ENCODE results near the gene LRGUK. TPM values are rescaled to one million over a fixed set of nuclear protein-coding genes. Genes with fewer than 3 reads are reported as not detected.

Gene LRGUK
- total RNA-seq, 1 experiment from 2014 or later = 0.49 TPM

DNA sequence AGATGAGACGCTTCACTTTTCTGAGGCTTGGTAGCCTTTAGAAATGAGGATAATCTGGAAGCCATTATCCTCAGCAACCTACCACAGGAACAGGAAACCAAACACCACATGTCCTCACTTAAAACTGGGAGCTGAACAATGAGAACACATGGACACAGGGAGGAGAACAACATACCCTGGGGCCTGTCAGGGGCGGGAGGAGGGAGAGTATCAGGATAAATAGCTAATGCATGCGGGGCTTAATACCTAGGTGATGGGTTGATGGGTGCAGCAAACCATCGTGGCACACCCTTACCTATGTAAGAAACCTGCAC, 48.9 kb downstream of the LRGUK start:
- Histone ChIP-seq H4K20me1 (ENCODE audit: insufficient read depth) (no peaks in the 10 kb centered on the region), H3K79me2 (ENCODE audit: insufficient read depth, low read length) (no peaks in the 10 kb centered on the region), H3K9ac (ENCODE audit: low read length) (no peak overlapping the region), H3K9me3 (ENCODE audit: control insufficient read depth in 1 of 2, insufficient read depth in 1 of 2, low read depth in 1 of 2, low read length in 2 of 2) (no peaks in the 10 kb centered on the region), H3K4me1 (ENCODE audit: control insufficient read depth in 1 of 2, insufficient read depth in 2 of 2, low read length in 2 of 2) (peaks cover 10 to 16% of the 10 kb centered on the region in 2 experiments), H3K36me3 (ENCODE audit: control insufficient read depth in 1 of 2, insufficient read depth in 2 of 2, low read length in 2 of 2) (no peaks in the 10 kb centered on the region), H3K9me2 (ENCODE audit: insufficient read depth) (no peaks in the 10 kb centered on the region), H2AFZ (ENCODE audit: low read depth, low read length, poor library complexity, severe bottlenecking) (no peak overlapping the region), H3K4me3 (replicated peaks in 1 of 2; ENCODE audit: low read depth in 1 of 2, low read length in 2 of 2) (no peak overlapping the region), H3K4me2 (ENCODE audit: low read length) (no peak overlapping the region), H3K27me3 (ENCODE audit: insufficient read depth, low read length) (no peaks in the 10 kb centered on the region), H3K27ac (ENCODE audit: low read depth, low read length) (no peak overlapping the region)
- TF ChIP-seq, protein P1, sequence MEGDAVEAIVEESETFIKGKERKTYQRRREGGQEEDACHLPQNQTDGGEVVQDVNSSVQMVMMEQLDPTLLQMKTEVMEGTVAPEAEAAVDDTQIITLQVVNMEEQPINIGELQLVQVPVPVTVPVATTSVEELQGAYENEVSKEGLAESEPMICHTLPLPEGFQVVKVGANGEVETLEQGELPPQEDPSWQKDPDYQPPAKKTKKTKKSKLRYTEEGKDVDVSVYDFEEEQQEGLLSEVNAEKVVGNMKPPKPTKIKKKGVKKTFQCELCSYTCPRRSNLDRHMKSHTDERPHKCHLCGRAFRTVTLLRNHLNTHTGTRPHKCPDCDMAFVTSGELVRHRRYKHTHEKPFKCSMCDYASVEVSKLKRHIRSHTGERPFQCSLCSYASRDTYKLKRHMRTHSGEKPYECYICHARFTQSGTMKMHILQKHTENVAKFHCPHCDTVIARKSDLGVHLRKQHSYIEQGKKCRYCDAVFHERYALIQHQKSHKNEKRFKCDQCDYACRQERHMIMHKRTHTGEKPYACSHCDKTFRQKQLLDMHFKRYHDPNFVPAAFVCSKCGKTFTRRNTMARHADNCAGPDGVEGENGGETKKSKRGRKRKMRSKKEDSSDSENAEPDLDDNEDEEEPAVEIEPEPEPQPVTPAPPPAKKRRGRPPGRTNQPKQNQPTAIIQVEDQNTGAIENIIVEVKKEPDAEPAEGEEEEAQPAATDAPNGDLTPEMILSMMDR (IDR thresholded peaks at IDR 0.05 in 2 of 3, conservative IDR thresholded peaks at IDR 0.05 in 1 of 3; ENCODE audit: borderline replicate concordance in 1 of 3, insufficient read depth in 1 of 3, low read depth in 2 of 3, low read length in 2 of 3) = no peak
- TF ChIP-seq YY1 (IDR thresholded peaks at IDR 0.05; ENCODE audit: extremely low read depth, insufficient replicate concordance, low read depth, low read length) = no peak
- TF ChIP-seq RAD21 (IDR thresholded peaks at IDR 0.05; ENCODE audit: low read depth) = no peak
- no peak for TF ChIP-seq POLR2A (IDR thresholded peaks at IDR 0.05; ENCODE audit: borderline replicate concordance, extremely low read depth, insufficient read depth, insufficient read length)
- TF ChIP-seq, protein P2, sequence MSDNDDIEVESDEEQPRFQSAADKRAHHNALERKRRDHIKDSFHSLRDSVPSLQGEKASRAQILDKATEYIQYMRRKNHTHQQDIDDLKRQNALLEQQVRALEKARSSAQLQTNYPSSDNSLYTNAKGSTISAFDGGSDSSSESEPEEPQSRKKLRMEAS (IDR thresholded peaks at IDR 0.05) = no peak
- TF ChIP-seq EZH2 (IDR thresholded peaks at IDR 0.05) = no peak
- TF ChIP-seq, protein P3, sequence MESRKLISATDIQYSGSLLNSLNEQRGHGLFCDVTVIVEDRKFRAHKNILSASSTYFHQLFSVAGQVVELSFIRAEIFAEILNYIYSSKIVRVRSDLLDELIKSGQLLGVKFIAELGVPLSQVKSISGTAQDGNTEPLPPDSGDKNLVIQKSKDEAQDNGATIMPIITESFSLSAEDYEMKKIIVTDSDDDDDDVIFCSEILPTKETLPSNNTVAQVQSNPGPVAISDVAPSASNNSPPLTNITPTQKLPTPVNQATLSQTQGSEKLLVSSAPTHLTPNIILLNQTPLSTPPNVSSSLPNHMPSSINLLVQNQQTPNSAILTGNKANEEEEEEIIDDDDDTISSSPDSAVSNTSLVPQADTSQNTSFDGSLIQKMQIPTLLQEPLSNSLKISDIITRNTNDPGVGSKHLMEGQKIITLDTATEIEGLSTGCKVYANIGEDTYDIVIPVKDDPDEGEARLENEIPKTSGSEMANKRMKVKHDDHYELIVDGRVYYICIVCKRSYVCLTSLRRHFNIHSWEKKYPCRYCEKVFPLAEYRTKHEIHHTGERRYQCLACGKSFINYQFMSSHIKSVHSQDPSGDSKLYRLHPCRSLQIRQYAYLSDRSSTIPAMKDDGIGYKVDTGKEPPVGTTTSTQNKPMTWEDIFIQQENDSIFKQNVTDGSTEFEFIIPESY (IDR thresholded peaks at IDR 0.05; ENCODE audit: extremely low read depth, insufficient replicate concordance, low read length) = no peak
- no peak for TF ChIP-seq SIN3A (IDR thresholded peaks at IDR 0.05; ENCODE audit: low read depth)
- TF ChIP-seq ZFX (IDR thresholded peaks at IDR 0.05) = no peak
- TF ChIP-seq SP1 (IDR thresholded peaks at IDR 0.05; ENCODE audit: low read depth) = no peak
- TF ChIP-seq TCF7L2 (IDR thresholded peaks at IDR 0.05; ENCODE audit: borderline replicate concordance, extremely low read depth, insufficient read depth, insufficient read length) = no peak
- no peak for TF ChIP-seq JUND (IDR thresholded peaks at IDR 0.05)
- CTCF ChIA-PET = no interaction called here
- POLR2A ChIA-PET = no interaction called here
- intact Hi-C loops (cut with micrococcal nuclease) = no loop called here
- DNase-seq (ENCODE audit: low read depth, low spot score) (no peak), ATAC-seq (no peak)
- no TSS peak for BruUV-seq (replicated peaks)
- RAD21 ChIA-PET (ENCODE audit: low non-redundant PET in 1 of 2, low total read pairs in 2 of 2, uncharacterized antibody in 2 of 2, unreplicated experiment in 2 of 2) = no interaction called here

Data from HCT116 (cell line).